GM12801 (cell line): ENCODE data around the gene CBX4.

ENCODE experiments used
- CTCF ChIP-seq: IDR thresholded peaks from one replicate; pipeline ENCODE4 v1.5.1; 2011; ENCODE audit warnings: control low read depth; ENCODE audit not compliant: insufficient read length; ENCODE audit errors: extremely low read depth

CBX4 gene

GRCh38 chr17:79849953-79850352, 10.7 kb upstream of the CBX4 start:
- TF ChIP-seq CTCF: no peak

GRCh38 chr17:79848370-79848766, 9.1 kb upstream of the CBX4 start:
- TF ChIP-seq CTCF: no peak

- no peak for TF ChIP-seq CTCF
Observed at GRCh38 chr17:79847698-79848369, 8.6 kb upstream of the CBX4 start.

- TF ChIP-seq CTCF: no peak
Observed at GRCh38 chr17:79845601-79845949, 6.3 kb upstream of the CBX4 start.

GRCh38 chr17:79844869-79845600, 5.8 kb upstream of the CBX4 start:
- TF ChIP-seq CTCF: no peak

GRCh38 chr17:79843816-79844800, 4.9 kb upstream of the CBX4 start:
- no peak for TF ChIP-seq CTCF

- no peak for TF ChIP-seq CTCF
Observed at GRCh38 chr17:79843474-79843815, 4.2 kb upstream of the CBX4 start.
